ENCODE data around the gene C16orf82.

C16orf82 gene

DNA sequence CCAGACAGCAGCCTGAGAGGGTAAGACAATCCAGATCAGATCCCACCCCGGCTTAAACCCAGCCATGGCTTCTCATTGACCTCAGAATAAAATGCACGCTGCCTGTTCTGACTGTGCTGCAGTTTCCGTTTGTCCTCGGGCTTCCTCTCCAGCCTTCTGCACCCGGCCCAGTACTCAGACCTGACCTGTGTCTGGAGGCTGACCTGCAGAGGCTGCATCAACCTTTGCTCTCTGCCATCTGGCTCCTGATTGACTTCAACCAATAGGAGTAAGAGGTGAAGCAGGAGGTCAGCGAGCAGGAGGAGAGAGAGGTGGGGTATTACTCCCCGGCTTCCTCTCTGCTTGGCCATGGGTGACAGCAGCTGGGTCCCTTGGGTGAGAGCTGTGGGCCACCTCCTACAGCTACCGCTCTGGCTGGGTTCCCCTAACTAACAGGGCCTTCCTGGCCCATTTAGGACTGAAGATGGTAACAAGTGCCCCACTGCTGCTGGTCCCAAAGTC is 46.7 kb downstream of the C16orf82 start:
- peak overlapping the region; percentile 19 for H3K4me3 ChIP-seq (ENCODE audit: low read length)
- H3K4me1 ChIP-seq (ENCODE audit: control insufficient read depth, low read length): peaks cover 32% of the 10 kb centered on the region
- H3K27ac ChIP-seq (ENCODE audit: low read depth, low read length): peak overlapping the region; percentile 24
- H3F3A ChIP-seq (ENCODE audit: control insufficient read depth, insufficient read depth): no peaks in the 10 kb centered on the region
- no peaks in the 10 kb centered on the region for H3K9me2 ChIP-seq (replicated peaks; ENCODE audit: control insufficient read depth, low read length)
- no peaks in the 10 kb centered on the region for H3K79me2 ChIP-seq (ENCODE audit: control insufficient read depth, low read length)
- H3K9me3 ChIP-seq (ENCODE audit: control insufficient read depth, insufficient read depth, low read length): no peaks in the 10 kb centered on the region
- no peak for TF ChIP-seq EZH2phosphoT487 (IDR thresholded peaks at IDR 0.05; ENCODE audit: borderline replicate concordance, low read length)
- TF ChIP-seq, protein P1, sequence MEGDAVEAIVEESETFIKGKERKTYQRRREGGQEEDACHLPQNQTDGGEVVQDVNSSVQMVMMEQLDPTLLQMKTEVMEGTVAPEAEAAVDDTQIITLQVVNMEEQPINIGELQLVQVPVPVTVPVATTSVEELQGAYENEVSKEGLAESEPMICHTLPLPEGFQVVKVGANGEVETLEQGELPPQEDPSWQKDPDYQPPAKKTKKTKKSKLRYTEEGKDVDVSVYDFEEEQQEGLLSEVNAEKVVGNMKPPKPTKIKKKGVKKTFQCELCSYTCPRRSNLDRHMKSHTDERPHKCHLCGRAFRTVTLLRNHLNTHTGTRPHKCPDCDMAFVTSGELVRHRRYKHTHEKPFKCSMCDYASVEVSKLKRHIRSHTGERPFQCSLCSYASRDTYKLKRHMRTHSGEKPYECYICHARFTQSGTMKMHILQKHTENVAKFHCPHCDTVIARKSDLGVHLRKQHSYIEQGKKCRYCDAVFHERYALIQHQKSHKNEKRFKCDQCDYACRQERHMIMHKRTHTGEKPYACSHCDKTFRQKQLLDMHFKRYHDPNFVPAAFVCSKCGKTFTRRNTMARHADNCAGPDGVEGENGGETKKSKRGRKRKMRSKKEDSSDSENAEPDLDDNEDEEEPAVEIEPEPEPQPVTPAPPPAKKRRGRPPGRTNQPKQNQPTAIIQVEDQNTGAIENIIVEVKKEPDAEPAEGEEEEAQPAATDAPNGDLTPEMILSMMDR (IDR thresholded peaks at IDR 0.05; ENCODE audit: low read depth, low read length, poor library complexity, severe bottlenecking): no peak
- no peaks in the 10 kb centered on the region for H4K20me1 ChIP-seq (ENCODE audit: control insufficient read depth, insufficient read depth, low read depth, low read length)
- no peaks in the 10 kb centered on the region for H3K27me3 ChIP-seq (ENCODE audit: control insufficient read depth, low read length)
- H3K4me2 ChIP-seq (ENCODE audit: low read length): peak overlapping the region; percentile 45
- no peaks in the 10 kb centered on the region for H3K36me3 ChIP-seq (ENCODE audit: control insufficient read depth, low read length)

DNA sequence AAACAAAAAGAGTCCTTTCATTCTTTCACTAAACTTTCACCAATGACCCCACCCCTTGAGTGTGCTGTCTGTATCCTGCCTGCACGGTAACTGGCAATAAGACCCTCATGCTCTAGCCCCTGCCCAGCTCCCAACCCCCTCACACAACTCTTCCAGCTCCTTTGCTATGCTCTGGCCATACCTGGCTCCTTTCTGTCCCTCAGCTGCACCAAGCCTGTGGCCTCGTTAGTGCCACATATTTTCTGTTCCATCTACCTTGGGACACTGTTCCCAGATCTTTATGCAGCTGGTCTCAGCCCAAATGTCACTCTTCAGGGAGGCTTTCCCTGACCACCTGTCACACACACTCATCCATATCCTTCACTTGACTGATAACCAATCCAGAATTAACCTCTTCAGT is 47.3 kb downstream of the C16orf82 start:
- Histone ChIP-seq H3K79me2 (ENCODE audit: control insufficient read depth, low read length) (no peaks in the 10 kb centered on the region), H3K9me3 (ENCODE audit: control insufficient read depth, insufficient read depth, low read length) (no peaks in the 10 kb centered on the region), H4K20me1 (ENCODE audit: control insufficient read depth, insufficient read depth, low read depth, low read length) (no peaks in the 10 kb centered on the region), H3F3A (ENCODE audit: control insufficient read depth, insufficient read depth) (no peaks in the 10 kb centered on the region), H3K27me3 (ENCODE audit: control insufficient read depth, low read length) (no peaks in the 10 kb centered on the region), H3K9me2 (replicated peaks; ENCODE audit: control insufficient read depth, low read length) (no peaks in the 10 kb centered on the region), H3K27ac (ENCODE audit: low read depth, low read length) (peak overlapping the region; percentile 24; the same call in 1 of the 2 replicates), H3K36me3 (ENCODE audit: control insufficient read depth, low read length) (no peaks in the 10 kb centered on the region), H3K4me1 (ENCODE audit: control insufficient read depth, low read length) (peaks cover 32% of the 10 kb centered on the region), H3K4me2 (ENCODE audit: low read length) (peak overlapping the region; percentile 45), H3K4me3 (ENCODE audit: low read length) (no peak overlapping the region; the same call in 1 of the 2 replicates)
- TF ChIP-seq, protein P1 (IDR thresholded peaks at IDR 0.05; ENCODE audit: low read depth, low read length, poor library complexity, severe bottlenecking): no peak
- no peak for TF ChIP-seq EZH2phosphoT487 (IDR thresholded peaks at IDR 0.05; ENCODE audit: borderline replicate concordance, low read length)

DNA sequence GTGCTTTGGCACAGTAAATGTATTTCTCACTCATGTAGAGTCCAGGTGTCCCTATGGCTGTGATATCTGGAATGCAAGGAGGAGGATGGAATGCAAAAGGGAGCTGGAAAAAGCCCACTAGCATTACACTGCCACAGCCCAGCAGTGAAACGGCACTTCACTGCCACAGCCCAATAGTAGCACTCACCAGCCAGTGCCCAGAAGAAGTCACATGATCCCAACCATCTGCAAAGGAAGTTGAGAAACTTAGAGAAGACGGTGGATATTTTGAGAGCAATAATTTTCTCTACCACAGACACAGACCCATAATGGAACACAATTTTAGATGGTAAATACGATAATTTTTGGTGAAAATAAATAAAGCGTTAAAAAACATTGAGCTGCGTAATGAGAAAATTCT is 51.8 kb downstream of the C16orf82 start:
- Histone ChIP-seq H3K4me2 (ENCODE audit: low read length) (no peak overlapping the region), H3K9me3 (ENCODE audit: control insufficient read depth, insufficient read depth, low read length) (no peaks in the 10 kb centered on the region), H3K4me1 (ENCODE audit: control insufficient read depth, low read length) (peaks cover 9% of the 10 kb centered on the region), H3K79me2 (ENCODE audit: control insufficient read depth, low read length) (no peaks in the 10 kb centered on the region), H3K4me3 (ENCODE audit: low read length) (no peak overlapping the region), H3K27ac (ENCODE audit: low read depth, low read length) (no peak overlapping the region), H3K9me2 (replicated peaks; ENCODE audit: control insufficient read depth, low read length) (no peaks in the 10 kb centered on the region), H3F3A (ENCODE audit: control insufficient read depth, insufficient read depth) (no peaks in the 10 kb centered on the region), H3K36me3 (ENCODE audit: control insufficient read depth, low read length) (no peaks in the 10 kb centered on the region), H3K27me3 (ENCODE audit: control insufficient read depth, low read length) (no peaks in the 10 kb centered on the region), H4K20me1 (ENCODE audit: control insufficient read depth, insufficient read depth, low read depth, low read length) (no peaks in the 10 kb centered on the region)
- TF ChIP-seq EZH2phosphoT487 (IDR thresholded peaks at IDR 0.05; ENCODE audit: borderline replicate concordance, low read length): no peak
- TF ChIP-seq, protein P1 (IDR thresholded peaks at IDR 0.05; ENCODE audit: low read depth, low read length, poor library complexity, severe bottlenecking): no peak

Measured in DOHH2 (cell line).